Hepatocyte (in vitro differentiated cells): ENCODE data around the gene ANO9. TPM values are rescaled to one million over a fixed set of nuclear protein-coding genes. Genes with fewer than 3 reads are reported as not detected.

Experiments
- DNase-seq: peaks from one replicate; pipeline ENCODE4 v3.0.0-alpha.2; 2016; ENCODE audit warnings: low spot score
- H2AFZ ChIP-seq: fragments of 200-600 bp; sonication (generic); 2 replicates; pipeline ENCODE4 v1.6.0; 2016; ENCODE audit warnings: antibody characterized with exemption, mild to moderate bottlenecking
- H3K27ac ChIP-seq: fragments of 200-600 bp; sonication (generic); 2 replicates; pipeline ENCODE4 v1.5.1; 2016; ENCODE audit warnings: mild to moderate bottlenecking
- H3K27me3 ChIP-seq: fragments of 200-600 bp; sonication (generic); 2 replicates; pipeline ENCODE4 v1.6.1; 2016
- H3K36me3 ChIP-seq: fragments of 200-600 bp; sonication (generic); replicated peaks from 2 replicates; pipeline ENCODE4 v1.5.1; 2016; ENCODE audit warnings: low read depth; ENCODE audit not compliant: insufficient read depth
- H3K4me1 ChIP-seq: fragments of 200-600 bp; sonication (generic); 2 replicates; pipeline ENCODE4 v1.5.1; 2016; ENCODE audit warnings: mild to moderate bottlenecking, moderate library complexity; ENCODE audit not compliant: insufficient read depth
- H3K4me2 ChIP-seq: fragments of 200-600 bp; sonication (generic); 2 replicates; pipeline ENCODE4 v1.6.0; 2016
- H3K4me3 ChIP-seq: fragments of 200-600 bp; sonication (generic); 2 replicates; pipeline ENCODE4 v1.5.1; 2016; ENCODE audit warnings: mild to moderate bottlenecking
- H3K79me2 ChIP-seq: fragments of 200-600 bp; sonication (generic); 2 replicates; pipeline ENCODE4 v1.6.0; 2017; ENCODE audit warnings: mild to moderate bottlenecking
- H3K9me2 ChIP-seq: fragments of 200-600 bp; sonication (generic); replicated peaks from 2 replicates; pipeline ENCODE4 v1.6.0; 2017; ENCODE audit warnings: mild to moderate bottlenecking; ENCODE audit not compliant: insufficient read depth
- H3K9me3 ChIP-seq: fragments of 200-600 bp; sonication (generic); 2 replicates; pipeline ENCODE4 v1.5.1; 2016; ENCODE audit warnings: low read depth, mild to moderate bottlenecking
- H4K20me1 ChIP-seq: fragments of 200-600 bp; sonication (generic); 2 replicates; pipeline ENCODE4 v1.6.0; 2016; ENCODE audit warnings: mild to moderate bottlenecking; ENCODE audit not compliant: insufficient read depth, poor library complexity, severe bottlenecking
- EZH2 ChIP-seq: fragments of 200-600 bp; sonication (generic); IDR thresholded peaks from 2 replicates; pipeline ENCODE4 v1.6.1; 2016; ENCODE audit warnings: antibody characterized with exemption, mild to moderate bottlenecking, borderline replicate concordance
- EZH2phosphoT487 ChIP-seq: fragments of 200-600 bp; sonication (generic); IDR thresholded peaks from one replicate; pipeline ENCODE4 v1.6.1; 2018; ENCODE audit warnings: antibody characterized with exemption, mild to moderate bottlenecking, low read depth, moderate library complexity; ENCODE audit not compliant: unreplicated experiment, severe bottlenecking
- WGBS: methylation state at CpG from one replicate; pipeline ENCODE4 v1.1.6; 2016; ENCODE audit warnings: low lambda C conversion rate; ENCODE audit errors: missing lambda C conversion rate; 5-methylcytosine and 5-hydroxymethylcytosine counted together
- polyA plus RNA-seq: library from polyadenylated mRNA; unstranded; fragments of >200 nt; fragmentation: Nextera tagmentation; extraction: Ambion mirVana; gene quantifications from 2 replicates; pipeline ENCODE4 v1.2.1, GENCODE V29; 2016
- total RNA-seq: library from RNA; depleted of rRNA; stranded (reverse); fragments of >200 nt; gene quantifications from 2 replicates; pipeline ENCODE4 v1.2.3, GENCODE V29; 2014
- TF ChIP-seq, protein P1 (sequence below): fragments of 200-600 bp; sonication (generic); IDR thresholded peaks from 2 replicates; pipeline ENCODE4 v1.5.1; 2016; ENCODE audit warnings: antibody characterized with exemption, mild to moderate bottlenecking; ENCODE audit not compliant: poor library complexity

ANO9 gene
- total and polyA plus RNA-seq, 2 experiments from 2014 or later, result 21.2 to 35.7 TPM

DNA sequence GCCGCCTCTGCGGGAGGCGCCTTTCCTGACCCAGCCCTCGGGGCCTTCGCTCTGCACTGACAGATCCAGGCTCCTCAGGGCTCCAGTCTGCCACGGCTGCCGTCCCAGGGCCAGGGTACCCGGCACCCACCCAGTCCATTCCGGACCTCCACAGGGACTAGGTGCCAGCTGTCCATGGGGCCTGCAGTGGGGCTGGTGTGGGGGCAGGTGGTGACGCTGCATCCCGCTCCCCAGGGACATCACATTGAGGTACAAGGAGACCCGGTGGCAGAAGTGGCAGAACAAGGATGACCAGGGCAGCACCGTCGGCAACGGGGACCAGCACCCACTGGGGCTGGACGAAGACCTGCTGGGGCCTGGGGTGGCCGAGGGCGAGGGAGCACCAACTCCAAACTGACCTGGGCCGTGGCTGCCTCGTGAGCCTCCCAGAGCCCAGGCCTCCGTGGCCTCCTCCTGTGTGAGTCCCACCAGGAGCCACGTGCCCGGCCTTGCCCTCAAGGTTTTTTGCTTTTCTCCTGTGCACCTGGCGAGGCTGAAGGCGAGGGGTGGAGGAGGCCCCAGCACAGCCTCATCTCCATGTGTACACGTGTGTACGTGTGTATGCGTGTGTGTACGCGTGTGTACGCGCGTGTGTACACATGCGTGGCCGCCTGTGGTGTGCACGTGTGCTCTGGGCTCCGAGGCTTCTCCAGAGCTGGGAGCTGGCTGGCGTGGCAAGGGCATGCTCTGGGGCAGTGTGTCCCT, 48.5 kb upstream of the ANO9 start:
- Histone ChIP-seq H3K4me3 (no peak overlapping the region), H3K4me1 (no peaks in the 10 kb centered on the region), H3K27ac (no peak overlapping the region), H3K4me2 (no peak overlapping the region), H3K27me3 (no peaks in the 10 kb centered on the region), H3K36me3 (no peaks in the 10 kb centered on the region), H3K9me2 (no peaks in the 10 kb centered on the region), H3K9me3 (no peaks in the 10 kb centered on the region), H2AFZ (no peak overlapping the region), H4K20me1 (no peaks in the 10 kb centered on the region), H3K79me2 (no peaks in the 10 kb centered on the region)
- TF ChIP-seq EZH2phosphoT487, result no peak
- TF ChIP-seq EZH2, result no peak
- TF ChIP-seq, protein P1, sequence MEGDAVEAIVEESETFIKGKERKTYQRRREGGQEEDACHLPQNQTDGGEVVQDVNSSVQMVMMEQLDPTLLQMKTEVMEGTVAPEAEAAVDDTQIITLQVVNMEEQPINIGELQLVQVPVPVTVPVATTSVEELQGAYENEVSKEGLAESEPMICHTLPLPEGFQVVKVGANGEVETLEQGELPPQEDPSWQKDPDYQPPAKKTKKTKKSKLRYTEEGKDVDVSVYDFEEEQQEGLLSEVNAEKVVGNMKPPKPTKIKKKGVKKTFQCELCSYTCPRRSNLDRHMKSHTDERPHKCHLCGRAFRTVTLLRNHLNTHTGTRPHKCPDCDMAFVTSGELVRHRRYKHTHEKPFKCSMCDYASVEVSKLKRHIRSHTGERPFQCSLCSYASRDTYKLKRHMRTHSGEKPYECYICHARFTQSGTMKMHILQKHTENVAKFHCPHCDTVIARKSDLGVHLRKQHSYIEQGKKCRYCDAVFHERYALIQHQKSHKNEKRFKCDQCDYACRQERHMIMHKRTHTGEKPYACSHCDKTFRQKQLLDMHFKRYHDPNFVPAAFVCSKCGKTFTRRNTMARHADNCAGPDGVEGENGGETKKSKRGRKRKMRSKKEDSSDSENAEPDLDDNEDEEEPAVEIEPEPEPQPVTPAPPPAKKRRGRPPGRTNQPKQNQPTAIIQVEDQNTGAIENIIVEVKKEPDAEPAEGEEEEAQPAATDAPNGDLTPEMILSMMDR, result no peak
- DNase-seq, result no peak
- WGBS, result 97% methylated on average over 35 of the region's 38 CpGs

DNA sequence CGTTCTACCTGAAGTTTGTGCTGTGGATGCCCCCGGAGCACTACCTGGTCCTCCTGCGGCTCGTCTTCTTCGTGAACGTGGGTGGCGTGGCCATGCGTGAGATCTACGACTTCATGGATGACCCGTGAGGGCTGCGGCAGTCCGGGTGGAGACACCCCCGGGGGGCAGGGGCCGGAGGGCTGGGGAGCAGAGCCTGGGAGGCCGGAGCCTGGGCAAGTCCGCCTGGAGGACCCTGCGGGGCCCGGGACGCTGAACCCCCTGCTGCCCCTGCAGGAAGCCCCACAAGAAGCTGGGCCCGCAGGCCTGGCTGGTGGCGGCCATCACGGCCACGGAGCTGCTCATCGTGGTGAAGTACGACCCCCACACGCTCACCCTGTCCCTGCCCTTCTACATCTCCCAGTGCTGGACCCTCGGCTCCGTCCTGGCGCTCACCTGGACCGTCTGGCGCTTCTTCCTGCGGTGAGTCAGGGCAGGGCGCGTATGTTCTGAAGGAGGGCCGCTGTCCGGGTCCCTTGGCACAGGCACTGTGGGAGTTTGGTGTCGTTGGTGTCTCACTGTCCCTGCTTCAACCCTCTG, 47.9 kb upstream of the ANO9 start:
- Histone ChIP-seq H3K4me3 (no peak overlapping the region), H3K9me3 (no peaks in the 10 kb centered on the region), H3K4me1 (no peaks in the 10 kb centered on the region), H3K27ac (no peak overlapping the region), H3K27me3 (no peaks in the 10 kb centered on the region), H3K36me3 (no peaks in the 10 kb centered on the region), H3K79me2 (no peaks in the 10 kb centered on the region), H3K9me2 (no peaks in the 10 kb centered on the region), H4K20me1 (no peaks in the 10 kb centered on the region), H3K4me2 (no peak overlapping the region), H2AFZ (no peak overlapping the region)
- DNase-seq, result no peak
- TF ChIP-seq, protein P1, result no peak
- TF ChIP-seq EZH2 (no peak), EZH2phosphoT487 (no peak)
- 98% methylated on average over 34 of the region's 37 CpGs for WGBS

DNA sequence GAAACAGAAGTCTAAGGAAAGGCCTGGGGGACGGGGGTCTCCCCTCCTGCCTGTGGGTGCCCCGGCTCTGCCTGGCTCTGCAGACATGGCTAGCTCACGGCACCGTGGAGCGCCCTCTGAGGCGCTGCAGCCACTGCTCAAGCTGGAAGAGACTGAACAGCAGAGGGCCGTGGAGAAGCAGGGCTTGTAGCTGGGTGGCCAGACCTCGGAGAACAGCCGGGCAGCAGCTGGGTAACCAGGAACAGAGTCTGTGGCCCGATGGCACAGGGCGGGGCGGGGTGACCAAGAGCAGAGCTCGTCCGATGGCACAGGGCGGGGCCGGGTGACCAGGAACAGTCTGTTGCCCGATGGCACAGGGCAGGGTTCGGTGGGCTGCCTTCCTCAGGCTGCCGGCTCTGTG, 47.2 kb upstream of the ANO9 start:
- Histone ChIP-seq H3K79me2 (no peaks in the 10 kb centered on the region), H3K36me3 (no peaks in the 10 kb centered on the region), H3K9me2 (no peaks in the 10 kb centered on the region), H3K27me3 (no peaks in the 10 kb centered on the region), H3K9me3 (no peaks in the 10 kb centered on the region), H4K20me1 (no peaks in the 10 kb centered on the region), H3K4me2 (no peak overlapping the region), H3K4me3 (no peak overlapping the region), H3K4me1 (no peaks in the 10 kb centered on the region), H3K27ac (no peak overlapping the region), H2AFZ (no peak overlapping the region)
- DNase-seq, result no peak
- TF ChIP-seq, protein P1, result no peak
- TF ChIP-seq EZH2 (no peak), EZH2phosphoT487 (no peak)
- 91% methylated on average over 9 of the region's 19 CpGs for WGBS
